Activated CD8-positive, alpha-beta T cell treated with anti-CD3 and anti-CD28 coated beads for 36 hours (primary cell): Measurements from ENCODE around the gene NDUFS6. TPM values are rescaled to one million over a fixed set of nuclear protein-coding genes. Genes with fewer than 3 reads are reported as not detected.
A peak's percentile ranks its signal among the peaks of the same experiment; 100 is the strongest.

Experiments
- ATAC-seq: fragments of 200-7000 bp; cut with Tn5 transposase; one replicate; pipeline ENCODE4 v1.10.0; 2021; ENCODE audit warnings: mild to moderate bottlenecking, moderate library complexity
- CTCF ChIA-PET: fragments of 350-600 bp; sonication (Branson Sonifier 250); formaldehyde crosslinking; loops from one replicate; lab custom pipeline; 2021; ENCODE audit warnings: antibody characterized with exemption; lab: Charles Lee
- POLR2A ChIA-PET: fragments of 350-600 bp; sonication (Branson Sonifier 250); formaldehyde crosslinking; loops from one replicate; lab custom pipeline; 2021; ENCODE audit warnings: antibody characterized with exemption; lab: Charles Lee
- DNase-seq: peaks from one replicate; pipeline ENCODE4 v3.0.0-alpha.2; 2020
- H3K27ac Mint-ChIP-seq: one replicate; pipeline ENCODE4 v1.8.0; 2021; ENCODE audit warnings: mild to moderate bottlenecking, mixed read lengths
- H3K27me3 Mint-ChIP-seq: one replicate; pipeline ENCODE4 v1.8.0; 2021; ENCODE audit warnings: mixed read lengths
- H3K36me3 Mint-ChIP-seq: one replicate; pipeline ENCODE4 v1.8.0; 2021; ENCODE audit warnings: low read depth, mixed read lengths
- H3K4me1 Mint-ChIP-seq: one replicate; pipeline ENCODE4 v1.8.0; 2021; ENCODE audit warnings: low read depth, mixed read lengths
- H3K4me3 Mint-ChIP-seq: one replicate; pipeline ENCODE4 v1.8.0; 2021; ENCODE audit warnings: mild to moderate bottlenecking, moderate library complexity, mixed read lengths
- H3K9me3 Mint-ChIP-seq: one replicate; pipeline ENCODE4 v1.8.0; 2021; ENCODE audit warnings: mixed read lengths
- CTCF ChIP-seq: fragments of 200-600 bp; IDR thresholded peaks from one replicate; pipeline ENCODE4 v1.8.0; 2022; ENCODE audit warnings: antibody characterized with exemption, mild to moderate bottlenecking
- intact Hi-C: fragments of 100-400 bp; cut with micrococcal nuclease; formaldehyde crosslinking; loops from one replicate; pipeline ENCODE4 v1.10.0; 2022
- total RNA-seq, 2 experiments: library from RNA; stranded (reverse); gene quantifications; one replicate each; pipeline ENCODE4 v1.2.3, GENCODE V29; 2021

NDUFS6 gene
- total RNA-seq, 2 experiments from 2014 or later, result 32.2 to 39.1 TPM

GRCh38 chr5:1818784-1819183 is 17.6 kb downstream of the NDUFS6 start:
- H3K27me3 Mint-ChIP-seq, result no peaks in the 10 kb centered on the region
- H3K27ac Mint-ChIP-seq, result no peak overlapping the region
- TF ChIP-seq CTCF, result no peak
- no peak overlapping the region for H3K4me3 Mint-ChIP-seq
- no peaks in the 10 kb centered on the region for H3K9me3 Mint-ChIP-seq
- peaks cover 66% of the 10 kb centered on the region for H3K36me3 Mint-ChIP-seq
- ATAC-seq (no peak), DNase-seq (no peak)
- H3K4me1 Mint-ChIP-seq, result no peaks in the 10 kb centered on the region
- CTCF ChIA-PET, result no interaction called here
- POLR2A ChIA-PET, result interaction anchor here (0.6 to 2.1 kb wide), 2 partner anchors 14 to 673 kb away, joined by 3 to 5 read pairs; no protein-coding TSS in a partner anchor
- intact Hi-C loops, result no loop called here

- intact Hi-C loops, result no loop called here
- H3K27me3 Mint-ChIP-seq, result no peaks in the 10 kb centered on the region
- no peaks in the 10 kb centered on the region for H3K9me3 Mint-ChIP-seq
- ChIA-PET CTCF (interaction anchor here (1.0 kb wide), 1 partner anchor 56 kb away, joined by 3 read pairs; no protein-coding TSS in a partner anchor), POLR2A (interaction anchor here (2.1 kb wide), 1 partner anchor 15 kb away, joined by 5 read pairs; no protein-coding TSS in a partner anchor)
- ATAC-seq (no peak), DNase-seq (no peak)
- H3K36me3 Mint-ChIP-seq, result peaks cover 66% of the 10 kb centered on the region
- H3K4me1 Mint-ChIP-seq, result no peaks in the 10 kb centered on the region
- H3K27ac Mint-ChIP-seq, result peak overlapping the region; percentile 30
- H3K4me3 Mint-ChIP-seq, result no peak overlapping the region
- no peak for TF ChIP-seq CTCF
Measured at GRCh38 chr5:1819458-1819857, 18.3 kb downstream of the NDUFS6 start.

GRCh38 chr5:1820381-1820780 is 19.2 kb downstream of the NDUFS6 start:
- Mint-ChIP-seq H3K9me3 (no peaks in the 10 kb centered on the region), H3K36me3 (peaks cover 58% of the 10 kb centered on the region), H3K27me3 (no peaks in the 10 kb centered on the region), H3K4me3 (no peak overlapping the region), H3K4me1 (no peaks in the 10 kb centered on the region), H3K27ac (no peak overlapping the region)
- intact Hi-C loops, result no loop called here
- CTCF ChIA-PET, result interaction anchor here (1.0 kb wide), 1 partner anchor 57 kb away, joined by 3 read pairs; no protein-coding TSS in a partner anchor
- DNase-seq (no peak), ATAC-seq (no peak)
- no peak for TF ChIP-seq CTCF
- POLR2A ChIA-PET, result interaction anchor here (0.9 kb wide), 1 partner anchor 12 kb away, joined by 4 read pairs; no protein-coding TSS in a partner anchor

- intact Hi-C loops, result no loop called here
- ATAC-seq (no peak), DNase-seq (no peak)
- ChIA-PET CTCF (no interaction called here), POLR2A (interaction anchor here (0.9 kb wide), 1 partner anchor 13 kb away, joined by 4 read pairs; no protein-coding TSS in a partner anchor)
- Mint-ChIP-seq H3K9me3 (no peaks in the 10 kb centered on the region), H3K27me3 (no peaks in the 10 kb centered on the region), H3K4me1 (no peaks in the 10 kb centered on the region), H3K4me3 (no peak overlapping the region), H3K27ac (no peak overlapping the region), H3K36me3 (peaks cover 54% of the 10 kb centered on the region)
- TF ChIP-seq CTCF, result no peak
Measured at GRCh38 chr5:1820926-1821325, 19.7 kb downstream of the NDUFS6 start.

- DNase-seq, result no peak
- no peak overlapping the region for H3K4me3 Mint-ChIP-seq
- H3K9me3 Mint-ChIP-seq, result no peaks in the 10 kb centered on the region
- TF ChIP-seq CTCF, result no peak
- no peak overlapping the region for H3K27ac Mint-ChIP-seq
- intact Hi-C loops, result no loop called here
- H3K4me1 Mint-ChIP-seq, result no peaks in the 10 kb centered on the region
- POLR2A ChIA-PET, result interaction anchor here (0.9 kb wide), 1 partner anchor 19 kb away, joined by 3 read pairs; no protein-coding TSS in a partner anchor
- CTCF ChIA-PET, result no interaction called here
- H3K27me3 Mint-ChIP-seq, result no peaks in the 10 kb centered on the region
- no peak for ATAC-seq
- H3K36me3 Mint-ChIP-seq, result peaks cover 47% of the 10 kb centered on the region
Measured at GRCh38 chr5:1821862-1822261, 20.7 kb downstream of the NDUFS6 start.
